CD4-positive, CD25-positive, alpha-beta regulatory T cell (primary cell): ENCODE measurements around the gene ZNF215. TPM values are rescaled to one million over a fixed set of nuclear protein-coding genes. Genes with fewer than 3 reads are reported as not detected.

Experiments used
- ATAC-seq, 2 donors: fragments of 150-1000 bp; cut with Tn5 transposase; one replicate each; pipeline ENCODE4 v1.10.0; 2021; ENCODE audit warnings: low read depth in 2 of 2, moderate number of reproducible peaks in 2 of 2, moderate library complexity in 1 of 2
- DNase-seq, 3 donors: peaks; one replicate each; pipeline versions ENCODE4 v3.0.0 to v3.0.0-alpha.2; 2012 to 2022; ENCODE audit warnings: mixed read lengths in 1 of 3
- H3K27ac ChIP-seq: one replicate; pipeline ENCODE4 v1.7.0; 2013; ENCODE audit warnings: mild to moderate bottlenecking, low read length; ENCODE audit not compliant: insufficient read depth, poor library complexity, severe bottlenecking
- H3K27me3 ChIP-seq: one replicate; pipeline ENCODE4 v1.7.0; 2013; ENCODE audit warnings: low read length; ENCODE audit not compliant: control insufficient read depth, insufficient read depth
- H3K36me3 ChIP-seq: one replicate; pipeline ENCODE4 v1.7.0; 2013; ENCODE audit warnings: mild to moderate bottlenecking, low read length, moderate library complexity; ENCODE audit not compliant: control insufficient read depth, insufficient read depth
- H3K4me1 ChIP-seq: 2 replicates; pipeline ENCODE4 v1.7.0; 2013; ENCODE audit warnings: mild to moderate bottlenecking, low read length; ENCODE audit not compliant: insufficient read depth, control insufficient read depth, poor library complexity, severe bottlenecking
- H3K4me3 ChIP-seq: one replicate; pipeline ENCODE4 v1.7.0; 2013; ENCODE audit warnings: low read depth, mild to moderate bottlenecking, low read length, moderate library complexity
- H3K9me3 ChIP-seq, 2 experiments: 1 replicate in 1 of 2; 2 replicates in 1 of 2; pipeline ENCODE4 v1.7.0; 2013; ENCODE audit warnings: low read length in 2 of 2, mild to moderate bottlenecking in 1 of 2, moderate library complexity in 1 of 2; ENCODE audit not compliant: control insufficient read depth in 2 of 2
- H3K27ac Mint-ChIP-seq, 3 donors: one replicate each; pipeline ENCODE4 v1.8.0; 2020 to 2022; ENCODE audit warnings: mild to moderate bottlenecking in 3 of 3, mixed read lengths in 3 of 3, moderate library complexity in 2 of 3
- H3K27me3 Mint-ChIP-seq: one replicate; pipeline ENCODE4 v1.8.0; 2022; ENCODE audit warnings: mild to moderate bottlenecking, mixed read lengths
- H3K36me3 Mint-ChIP-seq: one replicate; pipeline ENCODE4 v1.8.0; 2020; ENCODE audit warnings: mixed read lengths
- H3K4me1 Mint-ChIP-seq, 4 donors: one replicate each; pipeline ENCODE4 v1.8.0; 2020 to 2022; ENCODE audit warnings: mixed read lengths in 4 of 4, mild to moderate bottlenecking in 1 of 4
- H3K4me3 Mint-ChIP-seq, 4 donors: one replicate each; pipeline ENCODE4 v1.8.0; 2020 to 2022; ENCODE audit warnings: mild to moderate bottlenecking in 4 of 4, mixed read lengths in 4 of 4, moderate library complexity in 3 of 4
- H3K9me3 Mint-ChIP-seq, 7 donors: one replicate each; pipeline ENCODE4 v1.8.0; 2020 to 2022; ENCODE audit warnings: mixed read lengths in 7 of 7, mild to moderate bottlenecking in 3 of 7, moderate library complexity in 2 of 7
- polyA plus RNA-seq, 4 donors: library from polyadenylated mRNA; unstranded; fragments of 300-500 nt; fragmentation: Illumina TruSeq; gene quantifications; one replicate each; pipeline ENCODE4 v1.2.3, GENCODE V29; 2021
- total RNA-seq: library from RNA; stranded (reverse); gene quantifications from one replicate; pipeline ENCODE4 v1.2.3, GENCODE V29; 2022

ZNF215 gene
- total and polyA plus RNA-seq, 5 donors from 2014 or later, result 0.15 to 0.23 TPM; not detected in 3

- no peak for DNase-seq
- no peaks in the 10 kb centered on the region for H3K9me3 ChIP-seq
- no peak overlapping the region for H3K27ac ChIP-seq
- no peaks in the 10 kb centered on the region for H3K36me3 Mint-ChIP-seq
- no peak for ATAC-seq
- no peak overlapping the region for H3K4me3 Mint-ChIP-seq
- H3K27me3 ChIP-seq, result peaks cover 16% of the 10 kb centered on the region
- H3K9me3 Mint-ChIP-seq, result peaks cover 0 to 4% (median 0%) of the 10 kb centered on the region in 7 donors
- H3K27me3 Mint-ChIP-seq, result peaks cover 34% of the 10 kb centered on the region
- H3K36me3 ChIP-seq, result no peaks in the 10 kb centered on the region
- H3K4me1 ChIP-seq, result peaks cover 15% of the 10 kb centered on the region
- peaks cover 0 to 18% (median 4%) of the 10 kb centered on the region in 4 donors for H3K4me1 Mint-ChIP-seq
- no peak overlapping the region for H3K27ac Mint-ChIP-seq
- no peak overlapping the region for H3K4me3 ChIP-seq
Measured at GRCh38 chr11:6925007-6925577, 1.1 kb upstream of the ZNF215 start.

GRCh38 chr11:6925636-6926207 lies 504 bp upstream of the ZNF215 start:
- Mint-ChIP-seq H3K27me3 (peaks cover 34% of the 10 kb centered on the region), H3K9me3 (peaks cover 0 to 4% (median 0%) of the 10 kb centered on the region in 7 donors), H3K4me1 (peaks cover 0 to 18% (median 4%) of the 10 kb centered on the region in 4 donors), H3K36me3 (no peaks in the 10 kb centered on the region), H3K4me3 (peak overlapping the region in 2 of 4 donors; percentile 64 to 82), H3K27ac (no peak overlapping the region)
- ATAC-seq (no peak), DNase-seq (no peak)
- H3K4me1 ChIP-seq, result peaks cover 15% of the 10 kb centered on the region
- H3K27me3 ChIP-seq, result peaks cover 16% of the 10 kb centered on the region
- peak overlapping the region; percentile 58 for H3K4me3 ChIP-seq
- no peak overlapping the region for H3K27ac ChIP-seq
- H3K9me3 ChIP-seq, result no peaks in the 10 kb centered on the region
- H3K36me3 ChIP-seq, result no peaks in the 10 kb centered on the region

GRCh38 chr11:6927030-6927617 lies 898 bp downstream of the ZNF215 start:
- DNase-seq (no peak), ATAC-seq (no peak)
- Histone ChIP-seq H3K4me3 (peak overlapping the region; percentile 66), H3K27ac (no peak overlapping the region), H3K4me1 (peaks cover 15% of the 10 kb centered on the region), H3K27me3 (peaks cover 16% of the 10 kb centered on the region), H3K9me3 (no peaks in the 10 kb centered on the region), H3K36me3 (no peaks in the 10 kb centered on the region)
- Mint-ChIP-seq H3K27ac (no peak overlapping the region), H3K36me3 (no peaks in the 10 kb centered on the region), H3K4me3 (peak overlapping the region in 1 of 4 donors; percentile 82), H3K9me3 (peaks cover 0 to 3% (median 0%) of the 10 kb centered on the region in 7 donors), H3K4me1 (peaks cover 0 to 18% (median 4%) of the 10 kb centered on the region in 4 donors), H3K27me3 (peaks cover 34% of the 10 kb centered on the region)

- ATAC-seq (no peak), DNase-seq (no peak)
- Mint-ChIP-seq H3K4me3 (no peak overlapping the region), H3K27me3 (peaks cover 37% of the 10 kb centered on the region), H3K36me3 (no peaks in the 10 kb centered on the region), H3K4me1 (peaks cover 0 to 18% (median 4%) of the 10 kb centered on the region in 4 donors), H3K27ac (no peak overlapping the region), H3K9me3 (peaks cover 0 to 3% (median 0%) of the 10 kb centered on the region in 7 donors)
- Histone ChIP-seq H3K4me3 (no peak overlapping the region), H3K9me3 (no peaks in the 10 kb centered on the region), H3K27ac (no peak overlapping the region), H3K36me3 (no peaks in the 10 kb centered on the region), H3K27me3 (peaks cover 16% of the 10 kb centered on the region), H3K4me1 (peaks cover 15% of the 10 kb centered on the region)
Measured at GRCh38 chr11:6928916-6929315, 2.7 kb downstream of the ZNF215 start.

- peaks cover 37% of the 10 kb centered on the region for H3K27me3 Mint-ChIP-seq
- DNase-seq (no peak), ATAC-seq (no peak)
Measured at GRCh38 chr11:6931146-6931713, 5.0 kb downstream of the ZNF215 start.

GRCh38 chr11:6932145-6932544 lies 5.9 kb downstream of the ZNF215 start:
- Histone ChIP-seq H3K36me3 (no peaks in the 10 kb centered on the region), H3K4me3 (no peak overlapping the region), H3K27me3 (peaks cover 8% of the 10 kb centered on the region), H3K9me3 (no peaks in the 10 kb centered on the region), H3K4me1 (peaks cover 6% of the 10 kb centered on the region), H3K27ac (no peak overlapping the region)
- H3K4me1 Mint-ChIP-seq, result peaks cover 0 to 6% (median 0%) of the 10 kb centered on the region in 4 donors
- peak overlapping the region in 1 of 3 donors; percentile 10 for H3K27ac Mint-ChIP-seq
- H3K27me3 Mint-ChIP-seq, result peaks cover 28% of the 10 kb centered on the region
- no peak for DNase-seq
- ATAC-seq, result no peak
- H3K9me3 Mint-ChIP-seq, result peaks cover 0 to 4% (median 0%) of the 10 kb centered on the region in 7 donors
- H3K4me3 Mint-ChIP-seq, result no peak overlapping the region
- no peaks in the 10 kb centered on the region for H3K36me3 Mint-ChIP-seq

More at GRCh38 chr11:6931146-6931713, 5.0 kb downstream of the ZNF215 start:
- no peak overlapping the region for H3K4me3 Mint-ChIP-seq
- H3K4me1 ChIP-seq, result peaks cover 14% of the 10 kb centered on the region
- no peaks in the 10 kb centered on the region for H3K9me3 ChIP-seq
- H3K4me3 ChIP-seq, result no peak overlapping the region
- H3K27ac Mint-ChIP-seq, result no peak overlapping the region
- H3K27me3 ChIP-seq, result peaks cover 10% of the 10 kb centered on the region
- no peaks in the 10 kb centered on the region for H3K36me3 Mint-ChIP-seq
- no peak overlapping the region for H3K27ac ChIP-seq
- H3K9me3 Mint-ChIP-seq, result peaks cover 0 to 4% (median 0%) of the 10 kb centered on the region in 7 donors
- H3K36me3 ChIP-seq, result no peaks in the 10 kb centered on the region
- H3K4me1 Mint-ChIP-seq, result peaks cover 0 to 13% (median 0%) of the 10 kb centered on the region in 4 donors

- Mint-ChIP-seq H3K27ac (no peak overlapping the region), H3K9me3 (no peaks in the 10 kb centered on the region), H3K4me3 (no peak overlapping the region), H3K36me3 (no peaks in the 10 kb centered on the region), H3K27me3 (no peaks in the 10 kb centered on the region), H3K4me1 (no peaks in the 10 kb centered on the region)
- no peak overlapping the region for H3K4me3 ChIP-seq
- ATAC-seq (no peak), DNase-seq (no peak)
- no peak overlapping the region for H3K27ac ChIP-seq
- no peaks in the 10 kb centered on the region for H3K27me3 ChIP-seq
- no peaks in the 10 kb centered on the region for H3K9me3 ChIP-seq
- H3K4me1 ChIP-seq, result no peaks in the 10 kb centered on the region
- no peaks in the 10 kb centered on the region for H3K36me3 ChIP-seq
Measured at GRCh38 chr11:6941970-6942369, 15.7 kb downstream of the ZNF215 start.
